DOHH2 (cell line): ENCODE measurements around the gene LRRC3.

ENCODE experiments used
- CTCF ChIP-seq: fragments of 200-600 bp; sonication (generic); IDR thresholded peaks from one replicate; pipeline ENCODE4 v1.5.1; 2014; ENCODE audit warnings: antibody characterized with exemption, mild to moderate bottlenecking, low read depth, low read length; ENCODE audit not compliant: poor library complexity, severe bottlenecking
- EZH2phosphoT487 ChIP-seq: fragments of 200-600 bp; sonication (generic); IDR thresholded peaks from 2 replicates; pipeline ENCODE4 v1.6.1; 2017; ENCODE audit warnings: borderline replicate concordance, mild to moderate bottlenecking, antibody characterized with exemption, low read length, moderate library complexity, mixed read lengths

DNA sequence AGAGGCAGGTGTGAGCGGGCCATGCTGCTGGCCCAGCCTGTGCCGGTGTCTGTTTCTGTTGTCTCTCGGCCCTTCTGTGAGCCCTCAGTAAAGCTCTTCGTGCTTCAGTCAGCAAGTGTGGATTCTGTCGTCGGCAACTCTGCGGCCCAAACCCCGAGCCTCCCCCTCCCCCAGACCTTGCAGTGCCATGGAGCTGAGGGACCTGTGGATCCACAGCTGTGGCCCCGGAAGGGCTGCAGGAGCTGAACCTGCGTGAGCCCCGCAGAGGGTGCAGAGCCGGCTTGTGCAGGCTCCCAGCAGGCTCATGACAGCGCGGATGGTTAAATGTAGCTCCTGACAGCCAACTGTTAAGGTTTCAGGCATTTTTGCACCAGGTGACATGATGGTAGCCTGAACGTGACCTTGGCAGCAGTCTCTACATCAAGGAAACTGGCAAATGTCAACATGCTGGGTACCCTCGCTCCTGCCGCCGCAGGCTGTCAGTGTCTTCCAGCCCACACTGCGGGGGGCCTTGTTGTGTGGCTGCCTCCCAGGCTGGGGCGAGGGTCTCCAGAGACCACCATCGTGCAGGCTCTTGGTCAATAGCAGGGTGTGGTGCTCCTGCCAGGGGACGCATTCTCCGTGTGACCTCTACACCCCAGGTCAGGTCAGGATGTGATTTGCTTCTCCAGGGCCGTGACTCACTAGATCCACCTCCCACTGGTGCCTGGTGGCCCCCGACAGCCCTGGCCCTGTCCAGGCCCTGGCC is 7.0 kb downstream of the LRRC3 start:
- TF ChIP-seq CTCF (no peak), EZH2phosphoT487 (no peak)
